SK-N-SH (cell line): ENCODE data around the gene PAQR7. TPM values are rescaled to one million over a fixed set of nuclear protein-coding genes. Genes with fewer than 3 reads are reported as not detected.

Source experiments
- CTCF ChIA-PET: fragments of 300-600, 350-600 bp; formaldehyde crosslinking; extraction: SDS; loops from one replicate; lab custom pipeline; 2021; lab: Yijun Ruan, JAX
- POLR2A ChIA-PET: fragments of 350-600 bp; sonication (Branson Sonifier 250); formaldehyde crosslinking; extraction: SDS; loops from one replicate; lab custom pipeline; 2020; ENCODE audit warnings: antibody characterized with exemption, inconsistent platforms; lab: Yijun Ruan, JAX
- DNase-seq: peaks from one replicate; pipeline ENCODE4 v3.0.0; 2012
- H2AFZ ChIP-seq: fragments of 200-600 bp; sonication (generic); 2 replicates; pipeline ENCODE4 v1.8.1; 2016; ENCODE audit warnings: antibody characterized with exemption, mild to moderate bottlenecking, low read depth
- H3F3A ChIP-seq: fragments of 200-600 bp; sonication (generic); replicated peaks from 2 replicates; pipeline ENCODE3; 2016; ENCODE audit warnings: antibody characterized with exemption, mild to moderate bottlenecking; ENCODE audit not compliant: insufficient read depth
- H3K27ac ChIP-seq, 2 experiments: fragments of 200-500 bp in 1 of 2; fragments of 200-600 bp in 1 of 2; sonication (Bioruptor generic) in 1 of 2; sonication (generic), shearing (Covaris generic) in 1 of 2; 2 replicates each; pipeline versions ENCODE4 v1.5.1 to v1.6.1; 2014 to 2016; ENCODE audit warnings: low read depth in 2 of 2, inconsistent platforms in 1 of 2, low read length in 1 of 2, mild to moderate bottlenecking in 1 of 2, mixed read lengths in 1 of 2
- H3K27me3 ChIP-seq: fragments of 200-600 bp; sonication (generic), shearing (Covaris generic); 2 replicates; pipeline ENCODE4 v1.6.1; 2016; ENCODE audit warnings: mixed run types; ENCODE audit not compliant: insufficient read depth
- H3K36me3 ChIP-seq, 2 experiments: fragments of 200-500 bp in 1 of 2; fragments of 200-600 bp in 1 of 2; sonication (Bioruptor generic) in 1 of 2; sonication (generic) in 1 of 2; replicated peaks in 1 of 2; 2 replicates each; pipeline versions ENCODE3 to v1.5.1; 2014 to 2016; ENCODE audit warnings: low read length in 1 of 2, mild to moderate bottlenecking in 1 of 2; ENCODE audit not compliant: insufficient read depth in 2 of 2, control insufficient read depth in 1 of 2
- H3K4me1 ChIP-seq, 2 experiments: fragments of 200-500 bp in 1 of 2; fragments of 200-600 bp in 1 of 2; sonication (Bioruptor generic) in 1 of 2; sonication (generic), shearing (Covaris generic) in 1 of 2; 2 replicates each; pipeline versions ENCODE4 v1.5.1 to v1.6.1; 2014 to 2016; ENCODE audit warnings: low read depth in 1 of 2, low read length in 1 of 2, mixed run types in 1 of 2; ENCODE audit not compliant: insufficient read depth in 2 of 2, control insufficient read depth in 1 of 2
- H3K4me2 ChIP-seq: fragments of 200-600 bp; sonication (generic), shearing (Covaris generic); 2 replicates; pipeline ENCODE4 v1.6.1; 2017; ENCODE audit warnings: mixed run types
- H3K4me3 ChIP-seq, 2 experiments: fragments of 200-500 bp in 1 of 2; fragments of 200-600 bp in 1 of 2; sonication (Bioruptor generic) in 1 of 2; sonication (generic), shearing (Covaris generic) in 1 of 2; 2 replicates each; pipeline versions ENCODE4 v1.5.1 to v1.8.1; 2014 to 2016; ENCODE audit warnings: low read depth in 2 of 2, inconsistent platforms in 1 of 2, low read length in 1 of 2, mild to moderate bottlenecking in 1 of 2, mixed read lengths in 1 of 2, moderate library complexity in 1 of 2
- H3K79me2 ChIP-seq: fragments of 200-600 bp; sonication (generic); 2 replicates; pipeline ENCODE4 v1.8.1; 2017; ENCODE audit warnings: mild to moderate bottlenecking; ENCODE audit not compliant: insufficient read depth
- H3K9ac ChIP-seq: fragments of 200-600 bp; sonication (generic); 2 replicates; pipeline ENCODE4 v1.6.1; 2017; ENCODE audit warnings: mixed run types
- H3K9me2 ChIP-seq: fragments of 200-600 bp; sonication (generic); 2 replicates; pipeline ENCODE4 v1.6.1; 2017; ENCODE audit warnings: mixed run types
- H3K9me3 ChIP-seq: fragments of 200-600 bp; sonication (generic); 2 replicates; pipeline ENCODE4 v1.6.1; 2017; ENCODE audit warnings: mixed run types, mild to moderate bottlenecking, moderate library complexity
- H4K20me1 ChIP-seq: fragments of 200-600 bp; sonication (generic); 2 replicates; pipeline ENCODE4 v1.6.1; 2017; ENCODE audit warnings: mild to moderate bottlenecking, mixed run types; ENCODE audit not compliant: insufficient read depth
- ELF1 ChIP-seq: IDR thresholded peaks from 2 replicates; pipeline ENCODE4 v1.4.0; 2012
- EP300 ChIP-seq, 2 experiments: IDR thresholded peaks; 2 replicates each; pipeline versions ENCODE4 v1.4.0 to v1.6.1; 2012; ENCODE audit warnings: borderline replicate concordance in 1 of 2, low read depth in 1 of 2, low read length in 1 of 2
- EZH2phosphoT487 ChIP-seq: fragments of 200-600 bp; sonication (generic); IDR thresholded peaks from 2 replicates; pipeline ENCODE4 v1.6.1; 2017; ENCODE audit warnings: low read depth, mixed run types, mild to moderate bottlenecking, antibody characterized with exemption, moderate library complexity, borderline replicate concordance
- JUND ChIP-seq: IDR thresholded peaks from 2 replicates; pipeline ENCODE4 v1.4.0; 2012
- MXI1 ChIP-seq: IDR thresholded peaks from 2 replicates; pipeline ENCODE4 v1.6.1; 2012; ENCODE audit warnings: mild to moderate bottlenecking, low read depth, low read length, improper control_type of control experiment
- POLR2AphosphoS5 ChIP-seq: IDR thresholded peaks from 2 replicates; pipeline ENCODE4 v1.6.1; 2012; ENCODE audit warnings: low read depth, low read length
- RCOR1 ChIP-seq: fragments of 150-350 bp; IDR thresholded peaks from 2 replicates; pipeline ENCODE4 v1.6.1; 2017; ENCODE audit warnings: antibody characterized with exemption, low read length
- RXRA ChIP-seq: IDR thresholded peaks from 2 replicates; pipeline ENCODE4 v1.4.0; 2012; ENCODE audit warnings: low read depth, mild to moderate bottlenecking, borderline replicate concordance
- TAF1 ChIP-seq: IDR thresholded peaks from 2 replicates; pipeline ENCODE4 v1.6.1; 2012; ENCODE audit warnings: low read depth, mild to moderate bottlenecking, low read length, moderate library complexity, borderline replicate concordance
- TCF12 ChIP-seq: IDR thresholded peaks from 2 replicates; pipeline ENCODE4 v1.4.0; 2012
- TEAD4 ChIP-seq: IDR thresholded peaks from 2 replicates; pipeline ENCODE4 v1.4.0; 2012; ENCODE audit warnings: mild to moderate bottlenecking, borderline replicate concordance; ENCODE audit not compliant: insufficient read depth
- USF2 ChIP-seq: fragments of 150-350 bp; IDR thresholded peaks from 2 replicates; pipeline ENCODE4 v1.6.1; 2017; ENCODE audit warnings: antibody characterized with exemption, low read length, low read depth, borderline replicate concordance
- ZBTB33 ChIP-seq: IDR thresholded peaks from 2 replicates; pipeline ENCODE4 v1.4.0; 2012; ENCODE audit warnings: low read depth, borderline replicate concordance
- WGBS: methylation state at CpG from one replicate; pipeline ENCODE4 v1.1.6; 2017; ENCODE audit warnings: low lambda C conversion rate; 5-methylcytosine and 5-hydroxymethylcytosine counted together
- polyA plus RNA-seq, 3 experiments: library from polyadenylated mRNA; depleted of rRNA; stranded (reverse); fragments of >200 nt; gene quantifications; 2 replicates each; pipeline ENCODE4 v1.2.3, GENCODE V29; 2012
- TF ChIP-seq, protein P1 (sequence below): IDR thresholded peaks from 2 replicates; pipeline ENCODE4 v1.4.0; 2012; ENCODE audit warnings: low read depth, borderline replicate concordance
- TF ChIP-seq, protein P2 (sequence below): IDR thresholded peaks from 2 replicates; pipeline ENCODE4 v1.4.0; 2012; ENCODE audit warnings: low read depth
- TF ChIP-seq, protein P3 (sequence below): IDR thresholded peaks from 2 replicates; pipeline ENCODE4 v1.6.1; 2012; ENCODE audit warnings: mild to moderate bottlenecking, low read depth, low read length, moderate library complexity
- TF ChIP-seq, protein P4 (sequence below): fragments of 200-600 bp; sonication (generic); IDR thresholded peaks from 2 replicates; pipeline ENCODE4 v1.6.1; 2017; ENCODE audit warnings: antibody characterized with exemption, mild to moderate bottlenecking, moderate library complexity

PAQR7 gene
- polyA plus RNA-seq, 1 of the 3 experiments (the other 2 are of a cell fraction) = 5.6 TPM

DNA sequence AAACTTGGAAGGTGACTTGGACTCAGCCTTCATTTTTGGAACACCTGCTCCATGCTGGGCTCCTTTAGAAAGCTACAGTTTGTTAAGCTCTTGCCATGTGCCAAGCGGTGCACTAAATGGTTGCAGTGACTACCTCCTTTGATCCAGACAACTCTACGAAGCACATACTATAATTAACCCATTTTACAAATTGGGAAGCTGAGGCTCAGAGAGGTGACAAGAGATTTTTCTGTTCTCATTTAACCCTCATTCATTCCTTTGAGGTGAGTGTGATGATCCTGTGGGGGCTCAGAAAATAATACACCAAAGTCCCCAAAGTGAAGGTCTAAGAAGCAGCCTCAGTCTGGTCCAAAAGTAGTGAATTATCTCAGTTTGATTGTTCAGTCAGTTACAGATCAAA, 1.6 kb upstream of the PAQR7 start:
- no peaks in the 10 kb centered on the region for H3K9me3 ChIP-seq
- 90% methylated on average over 2 of the region's 2 CpGs for WGBS
- H3K4me2 ChIP-seq = no peak overlapping the region
- H3F3A ChIP-seq = peaks cover 12% of the 10 kb centered on the region
- H3K79me2 ChIP-seq = peaks cover 13% of the 10 kb centered on the region
- H4K20me1 ChIP-seq = no peaks in the 10 kb centered on the region
- no peak overlapping the region for H3K9ac ChIP-seq
- H3K36me3 ChIP-seq = no peaks in the 10 kb centered on the region
- DNase-seq = no peak
- H3K4me3 ChIP-seq = no peak overlapping the region
- H2AFZ ChIP-seq = no peak overlapping the region
- peaks cover 0 to 23% of the 10 kb centered on the region in 2 experiments; a peak in 1 of 4 replicates for H3K4me1 ChIP-seq
- no peak overlapping the region for H3K27ac ChIP-seq
- TF ChIP-seq RCOR1 (no peak), TEAD4 (no peak), JUND (no peak), MXI1 (no peak), USF2 (no peak), TAF1 (no peak), TCF12 (no peak), RXRA (no peak), POLR2AphosphoS5 (no peak), ELF1 (no peak), EZH2phosphoT487 (no peak), EP300 (IDR thresholded peaks at IDR 0.05; ENCODE audit: borderline replicate concordance in 1 of 2, low read depth in 1 of 2, low read length in 1 of 2) (no peak), ZBTB33 (no peak)
- TF ChIP-seq, protein P1, sequence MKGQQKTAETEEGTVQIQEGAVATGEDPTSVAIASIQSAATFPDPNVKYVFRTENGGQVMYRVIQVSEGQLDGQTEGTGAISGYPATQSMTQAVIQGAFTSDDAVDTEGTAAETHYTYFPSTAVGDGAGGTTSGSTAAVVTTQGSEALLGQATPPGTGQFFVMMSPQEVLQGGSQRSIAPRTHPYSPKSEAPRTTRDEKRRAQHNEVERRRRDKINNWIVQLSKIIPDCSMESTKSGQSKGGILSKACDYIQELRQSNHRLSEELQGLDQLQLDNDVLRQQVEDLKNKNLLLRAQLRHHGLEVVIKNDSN = no peak
- TF ChIP-seq, protein P2, sequence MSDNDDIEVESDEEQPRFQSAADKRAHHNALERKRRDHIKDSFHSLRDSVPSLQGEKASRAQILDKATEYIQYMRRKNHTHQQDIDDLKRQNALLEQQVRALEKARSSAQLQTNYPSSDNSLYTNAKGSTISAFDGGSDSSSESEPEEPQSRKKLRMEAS = no peak
- TF ChIP-seq, protein P3, sequence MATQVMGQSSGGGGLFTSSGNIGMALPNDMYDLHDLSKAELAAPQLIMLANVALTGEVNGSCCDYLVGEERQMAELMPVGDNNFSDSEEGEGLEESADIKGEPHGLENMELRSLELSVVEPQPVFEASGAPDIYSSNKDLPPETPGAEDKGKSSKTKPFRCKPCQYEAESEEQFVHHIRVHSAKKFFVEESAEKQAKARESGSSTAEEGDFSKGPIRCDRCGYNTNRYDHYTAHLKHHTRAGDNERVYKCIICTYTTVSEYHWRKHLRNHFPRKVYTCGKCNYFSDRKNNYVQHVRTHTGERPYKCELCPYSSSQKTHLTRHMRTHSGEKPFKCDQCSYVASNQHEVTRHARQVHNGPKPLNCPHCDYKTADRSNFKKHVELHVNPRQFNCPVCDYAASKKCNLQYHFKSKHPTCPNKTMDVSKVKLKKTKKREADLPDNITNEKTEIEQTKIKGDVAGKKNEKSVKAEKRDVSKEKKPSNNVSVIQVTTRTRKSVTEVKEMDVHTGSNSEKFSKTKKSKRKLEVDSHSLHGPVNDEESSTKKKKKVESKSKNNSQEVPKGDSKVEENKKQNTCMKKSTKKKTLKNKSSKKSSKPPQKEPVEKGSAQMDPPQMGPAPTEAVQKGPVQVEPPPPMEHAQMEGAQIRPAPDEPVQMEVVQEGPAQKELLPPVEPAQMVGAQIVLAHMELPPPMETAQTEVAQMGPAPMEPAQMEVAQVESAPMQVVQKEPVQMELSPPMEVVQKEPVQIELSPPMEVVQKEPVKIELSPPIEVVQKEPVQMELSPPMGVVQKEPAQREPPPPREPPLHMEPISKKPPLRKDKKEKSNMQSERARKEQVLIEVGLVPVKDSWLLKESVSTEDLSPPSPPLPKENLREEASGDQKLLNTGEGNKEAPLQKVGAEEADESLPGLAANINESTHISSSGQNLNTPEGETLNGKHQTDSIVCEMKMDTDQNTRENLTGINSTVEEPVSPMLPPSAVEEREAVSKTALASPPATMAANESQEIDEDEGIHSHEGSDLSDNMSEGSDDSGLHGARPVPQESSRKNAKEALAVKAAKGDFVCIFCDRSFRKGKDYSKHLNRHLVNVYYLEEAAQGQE = no peak
- TF ChIP-seq, protein P4, sequence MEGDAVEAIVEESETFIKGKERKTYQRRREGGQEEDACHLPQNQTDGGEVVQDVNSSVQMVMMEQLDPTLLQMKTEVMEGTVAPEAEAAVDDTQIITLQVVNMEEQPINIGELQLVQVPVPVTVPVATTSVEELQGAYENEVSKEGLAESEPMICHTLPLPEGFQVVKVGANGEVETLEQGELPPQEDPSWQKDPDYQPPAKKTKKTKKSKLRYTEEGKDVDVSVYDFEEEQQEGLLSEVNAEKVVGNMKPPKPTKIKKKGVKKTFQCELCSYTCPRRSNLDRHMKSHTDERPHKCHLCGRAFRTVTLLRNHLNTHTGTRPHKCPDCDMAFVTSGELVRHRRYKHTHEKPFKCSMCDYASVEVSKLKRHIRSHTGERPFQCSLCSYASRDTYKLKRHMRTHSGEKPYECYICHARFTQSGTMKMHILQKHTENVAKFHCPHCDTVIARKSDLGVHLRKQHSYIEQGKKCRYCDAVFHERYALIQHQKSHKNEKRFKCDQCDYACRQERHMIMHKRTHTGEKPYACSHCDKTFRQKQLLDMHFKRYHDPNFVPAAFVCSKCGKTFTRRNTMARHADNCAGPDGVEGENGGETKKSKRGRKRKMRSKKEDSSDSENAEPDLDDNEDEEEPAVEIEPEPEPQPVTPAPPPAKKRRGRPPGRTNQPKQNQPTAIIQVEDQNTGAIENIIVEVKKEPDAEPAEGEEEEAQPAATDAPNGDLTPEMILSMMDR = no peak
- POLR2A ChIA-PET = no interaction called here
- no peaks in the 10 kb centered on the region for H3K9me2 ChIP-seq
- CTCF ChIA-PET = interaction anchor here (1.6 kb wide), 1 partner anchor 13 kb away, joined by 7 read pairs; no protein-coding TSS in a partner anchor
- H3K27me3 ChIP-seq = no peaks in the 10 kb centered on the region
